Panc1 (cell line): ENCODE results near the gene ACOT4. TPM values are rescaled to one million over a fixed set of nuclear protein-coding genes. Genes with fewer than 3 reads are reported as not detected.

Source experiments
- ATAC-seq: fragments of 200-7000 bp; cut with Tn5 transposase; 2 replicates; pipeline ENCODE4 v1.9.1; 2020; ENCODE audit warnings: mild to moderate bottlenecking, moderate library complexity
- BruUV-seq: library from RNA; stranded (reverse); fragments of 400-500 nt; replicated peaks from 2 replicates; lab custom pipeline; 2021; lab: Mats Ljungman, UMichigan
- CTCF ChIA-PET: fragments of 300-600 bp; sonication (Branson Sonifier 250); formaldehyde crosslinking; loops from one replicate; lab custom pipeline; 2022; ENCODE audit warnings: antibody characterized with exemption; lab: Charles Lee
- POLR2A ChIA-PET: fragments of 300-600 bp; sonication (Branson Sonifier 250); formaldehyde crosslinking; loops from one replicate; lab custom pipeline; 2022; ENCODE audit warnings: antibody characterized with exemption; lab: Charles Lee
- DNase-seq: peaks from one replicate; pipeline ENCODE4 v3.0.0-alpha.2; 2010; ENCODE audit warnings: low read depth, low spot score
- H3K27ac ChIP-seq: 2 replicates; pipeline ENCODE4 v1.5.1; 2011; ENCODE audit warnings: mild to moderate bottlenecking, low read length, inconsistent platforms
- H3K27me3 ChIP-seq: fragments of 200-500 bp; sonication (Bioruptor generic); 2 replicates; pipeline ENCODE4 v1.6.0; 2014; ENCODE audit warnings: low read length, inconsistent platforms; ENCODE audit not compliant: control insufficient read depth, insufficient read depth
- H3K36me3 ChIP-seq: fragments of 200-500 bp; sonication (Bioruptor generic); 2 replicates; pipeline ENCODE4 v1.5.1; 2014; ENCODE audit warnings: inconsistent platforms, mild to moderate bottlenecking, low read length, moderate library complexity; ENCODE audit not compliant: control insufficient read depth, insufficient read depth
- H3K4me1 ChIP-seq: 2 replicates; pipeline ENCODE4 v1.5.1; 2011; ENCODE audit warnings: inconsistent platforms, mild to moderate bottlenecking, low read length, moderate library complexity; ENCODE audit not compliant: control insufficient read depth, insufficient read depth
- H3K4me3 ChIP-seq, 2 experiments: 2 replicates each; pipeline ENCODE4 v1.5.1; 2011 to 2012; ENCODE audit warnings: low read depth in 2 of 2, low read length in 2 of 2, mild to moderate bottlenecking in 2 of 2, inconsistent platforms in 1 of 2, moderate library complexity in 1 of 2
- H3K9me3 ChIP-seq: fragments of 200-500 bp; sonication (Bioruptor generic); 2 replicates; pipeline ENCODE4 v1.5.1; 2014; ENCODE audit warnings: low read depth, mild to moderate bottlenecking, inconsistent platforms, low read length, moderate library complexity; ENCODE audit not compliant: control insufficient read depth, insufficient read depth
- CTCF ChIP-seq: fragments of 450-650 bp; IDR thresholded peaks from 2 replicates; pipeline ENCODE4 v1.5.1; 2017; ENCODE audit warnings: mild to moderate bottlenecking
- POLR2AphosphoS5 ChIP-seq: IDR thresholded peaks from 2 replicates; pipeline ENCODE4 v1.6.1; 2012; ENCODE audit warnings: mild to moderate bottlenecking, low read depth, low read length, moderate library complexity
- SIN3A ChIP-seq: IDR thresholded peaks from 2 replicates; pipeline ENCODE4 v1.6.1; 2012; ENCODE audit warnings: low read depth, mild to moderate bottlenecking, low read length, moderate library complexity, borderline replicate concordance; ENCODE audit not compliant: insufficient read depth
- TCF7L2 ChIP-seq: IDR thresholded peaks from 2 replicates; pipeline ENCODE4 v1.6.1; 2011; ENCODE audit warnings: mild to moderate bottlenecking, low read depth, low read length, inconsistent platforms
- in situ Hi-C: cut with HindIII; loops from 2 replicates; pipeline ENCODE4 v1.10.0; 2016; ENCODE audit warnings: low sequenced_read_pairs, low pct_unique_long_range_greater_than_20kb
- intact Hi-C: fragments of 100-400 bp; cut with micrococcal nuclease; formaldehyde crosslinking; loops from one replicate; pipeline ENCODE4 v1.10.0; 2022; ENCODE audit not compliant: unreplicated experiment
- total RNA-seq: library from RNA; stranded (reverse); gene quantifications from one replicate; pipeline ENCODE4 v1.2.1, GENCODE V29; 2021; ENCODE audit not compliant: unreplicated experiment
- TF ChIP-seq, protein P1 (sequence below), 2 experiments: IDR thresholded peaks; 2 replicates each; pipeline ENCODE4 v1.6.1; 2011 to 2012; ENCODE audit warnings: low read depth in 2 of 2, control low read depth in 1 of 2, low read length in 1 of 2, mild to moderate bottlenecking in 1 of 2, moderate library complexity in 1 of 2; ENCODE audit not compliant: insufficient read depth in 1 of 2

The ACOT4 gene
- total RNA-seq, 1 experiment from 2014 or later = 2.7 TPM

DNA sequence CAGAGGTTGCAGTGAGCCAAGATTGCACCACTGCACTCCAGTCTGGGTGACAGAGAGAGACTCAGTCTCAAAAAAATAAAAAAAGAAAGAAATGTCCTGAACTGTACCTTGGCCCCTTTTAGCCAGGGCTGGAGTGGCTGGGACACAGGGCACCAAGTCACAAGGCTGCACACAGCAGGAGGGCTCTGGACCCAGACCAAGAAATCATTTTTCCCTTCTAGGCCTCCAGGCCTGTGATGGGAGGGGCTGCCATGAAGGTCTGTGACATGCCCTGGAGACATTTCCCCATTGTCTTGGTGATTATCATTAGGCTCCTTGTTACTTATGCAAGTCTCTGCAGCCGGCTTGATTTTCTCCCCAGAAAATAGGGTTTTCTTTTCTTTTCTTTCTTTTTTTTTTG is 15.6 kb downstream of the ACOT4 start:
- no TSS peak for BruUV-seq
- Histone ChIP-seq H3K27me3 (no peaks in the 10 kb centered on the region), H3K4me3 (no peak overlapping the region), H3K27ac (no peak overlapping the region), H3K9me3 (no peaks in the 10 kb centered on the region), H3K4me1 (no peaks in the 10 kb centered on the region), H3K36me3 (no peaks in the 10 kb centered on the region)
- in situ Hi-C loops = no loop called here
- POLR2A ChIA-PET = interaction anchor here (0.6 kb wide), 1 partner anchor 85 kb away, joined by 4 read pairs; no protein-coding TSS in a partner anchor
- intact Hi-C loops = no loop called here
- TF ChIP-seq TCF7L2 = no peak
- TF ChIP-seq, protein P1, sequence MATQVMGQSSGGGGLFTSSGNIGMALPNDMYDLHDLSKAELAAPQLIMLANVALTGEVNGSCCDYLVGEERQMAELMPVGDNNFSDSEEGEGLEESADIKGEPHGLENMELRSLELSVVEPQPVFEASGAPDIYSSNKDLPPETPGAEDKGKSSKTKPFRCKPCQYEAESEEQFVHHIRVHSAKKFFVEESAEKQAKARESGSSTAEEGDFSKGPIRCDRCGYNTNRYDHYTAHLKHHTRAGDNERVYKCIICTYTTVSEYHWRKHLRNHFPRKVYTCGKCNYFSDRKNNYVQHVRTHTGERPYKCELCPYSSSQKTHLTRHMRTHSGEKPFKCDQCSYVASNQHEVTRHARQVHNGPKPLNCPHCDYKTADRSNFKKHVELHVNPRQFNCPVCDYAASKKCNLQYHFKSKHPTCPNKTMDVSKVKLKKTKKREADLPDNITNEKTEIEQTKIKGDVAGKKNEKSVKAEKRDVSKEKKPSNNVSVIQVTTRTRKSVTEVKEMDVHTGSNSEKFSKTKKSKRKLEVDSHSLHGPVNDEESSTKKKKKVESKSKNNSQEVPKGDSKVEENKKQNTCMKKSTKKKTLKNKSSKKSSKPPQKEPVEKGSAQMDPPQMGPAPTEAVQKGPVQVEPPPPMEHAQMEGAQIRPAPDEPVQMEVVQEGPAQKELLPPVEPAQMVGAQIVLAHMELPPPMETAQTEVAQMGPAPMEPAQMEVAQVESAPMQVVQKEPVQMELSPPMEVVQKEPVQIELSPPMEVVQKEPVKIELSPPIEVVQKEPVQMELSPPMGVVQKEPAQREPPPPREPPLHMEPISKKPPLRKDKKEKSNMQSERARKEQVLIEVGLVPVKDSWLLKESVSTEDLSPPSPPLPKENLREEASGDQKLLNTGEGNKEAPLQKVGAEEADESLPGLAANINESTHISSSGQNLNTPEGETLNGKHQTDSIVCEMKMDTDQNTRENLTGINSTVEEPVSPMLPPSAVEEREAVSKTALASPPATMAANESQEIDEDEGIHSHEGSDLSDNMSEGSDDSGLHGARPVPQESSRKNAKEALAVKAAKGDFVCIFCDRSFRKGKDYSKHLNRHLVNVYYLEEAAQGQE (IDR thresholded peaks at IDR 0.05; ENCODE audit: insufficient read depth in 1 of 2, low read depth in 2 of 2, low read length in 1 of 2) = no peak
- TF ChIP-seq CTCF = no peak
- TF ChIP-seq SIN3A = no peak
- TF ChIP-seq POLR2AphosphoS5 = no peak
- DNase-seq (no peak), ATAC-seq (no peak)
- CTCF ChIA-PET = no interaction called here

DNA sequence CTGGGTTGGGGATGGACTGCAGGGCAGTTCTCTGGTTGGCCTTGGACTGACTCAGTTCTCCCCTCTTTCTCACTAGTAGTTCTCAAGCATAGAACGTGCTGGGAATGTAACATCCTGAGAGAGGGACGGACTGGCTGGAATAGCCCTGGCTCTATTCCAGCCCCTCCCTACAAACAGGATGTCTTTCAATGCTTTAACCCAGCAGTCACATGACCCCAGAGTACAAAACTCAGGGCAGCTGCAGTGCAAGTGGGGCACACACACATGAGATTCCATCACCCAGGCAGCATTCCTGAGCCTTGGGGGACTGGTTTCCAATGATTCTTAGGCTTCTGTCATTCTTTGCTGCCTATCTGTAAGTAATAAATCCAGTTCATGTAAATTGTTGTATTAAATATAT is 19.0 kb downstream of the ACOT4 start:
- no peaks in the 10 kb centered on the region for H3K36me3 ChIP-seq
- ATAC-seq (no peak), DNase-seq (no peak)
- H3K4me1 ChIP-seq = 0 out of 2 replicates have a peak, but pooled peaks cover 2% of the 10 kb centered on the region
- H3K4me3 ChIP-seq = no peak overlapping the region
- TF ChIP-seq POLR2AphosphoS5 (no peak), SIN3A (no peak), TCF7L2 (no peak), CTCF (no peak)
- TF ChIP-seq, protein P1 (IDR thresholded peaks at IDR 0.05; ENCODE audit: insufficient read depth in 1 of 2, low read depth in 2 of 2, low read length in 1 of 2) = no peak
- no peak overlapping the region for H3K27ac ChIP-seq
- no peaks in the 10 kb centered on the region for H3K27me3 ChIP-seq
- no TSS peak for BruUV-seq
- in situ Hi-C loops = no loop called here
- ChIA-PET CTCF (interaction anchor here (0.7 kb wide), 1 partner anchor 16 kb away, joined by 5 read pairs; no protein-coding TSS in a partner anchor), POLR2A (no interaction called here)
- H3K9me3 ChIP-seq = no peaks in the 10 kb centered on the region
- intact Hi-C loops = no loop called here
